ENCODE results near the gene LMNA.

GRCh38 chr1:156095906-156096508 is 18.5 kb upstream of the LMNA start:
- TF ChIP-seq CEBPB (IDR thresholded peaks at IDR 0.05) (no peak), NFIC (IDR thresholded peaks at IDR 0.05) (no peak), YY1 (IDR thresholded peaks at IDR 0.05; ENCODE audit: low read depth) (no peak), CREB1 (IDR thresholded peaks at IDR 0.05; ENCODE audit: low read depth) (no peak), EP300 (IDR thresholded peaks at IDR 0.05; ENCODE audit: borderline replicate concordance) (no peak), EGR1 (IDR thresholded peaks at IDR 0.05) (no peak), TEAD4 (IDR thresholded peaks at IDR 0.05) (no peak), REST (IDR thresholded peaks at IDR 0.05; ENCODE audit: low read depth) (no peak), ZBTB7A (IDR thresholded peaks at IDR 0.05; ENCODE audit: low read depth) (no peak), MAX (IDR thresholded peaks at IDR 0.05) (no peak)

All from Ishikawa (cell line).